Keratinocyte (primary cell): Measurements from ENCODE around the gene DYNLRB2. TPM values are rescaled to one million over a fixed set of nuclear protein-coding genes. Genes with fewer than 3 reads are reported as not detected.

Source experiments
- DNase-seq: peaks from one replicate; pipeline ENCODE4 v3.0.0-alpha.2; 2011; ENCODE audit warnings: low read depth, missing footprints, low spot score
- FAIRE-seq: peaks from 2 replicates; lab custom pipeline; 2011; peaks lifted over from hg19 to GRCh38; lab: Jason Lieb, UNC
- H2AFZ ChIP-seq: 2 replicates; pipeline ENCODE4 v1.6.0; 2012; ENCODE audit warnings: low read length, control low read depth, inconsistent platforms; ENCODE audit not compliant: control insufficient read depth
- H3K27ac ChIP-seq: 2 replicates; pipeline ENCODE4 v1.5.1; 2011; ENCODE audit warnings: low read length; ENCODE audit not compliant: control insufficient read depth, insufficient read depth
- H3K27me3 ChIP-seq: 3 replicates; pipeline ENCODE4 v1.6.0; 2011; ENCODE audit warnings: low read length; ENCODE audit not compliant: control insufficient read depth, insufficient read depth; ENCODE audit errors: extremely low read depth
- H3K36me3 ChIP-seq, 2 experiments: 2 replicates in 1 of 2; 3 replicates in 1 of 2; pipeline ENCODE4 v1.5.1; 2011; ENCODE audit warnings: low read length in 2 of 2, mild to moderate bottlenecking in 1 of 2; ENCODE audit not compliant: control insufficient read depth in 2 of 2, insufficient read depth in 2 of 2; ENCODE audit errors: extremely low read depth in 1 of 2
- H3K4me1 ChIP-seq: 3 replicates; pipeline ENCODE4 v1.5.1; 2011; ENCODE audit warnings: low read length; ENCODE audit not compliant: control insufficient read depth, insufficient read depth; ENCODE audit errors: extremely low read depth
- H3K4me2 ChIP-seq: 3 replicates; pipeline ENCODE4 v1.6.0; 2011; ENCODE audit warnings: low read depth, low read length; ENCODE audit not compliant: control insufficient read depth, insufficient read depth; ENCODE audit errors: extremely low read depth
- H3K4me3 ChIP-seq, 3 experiments: fragments of 200-600 bp in 1 of 3; sonication (generic) in 1 of 3; 2 replicates in 2 of 3; 3 replicates in 1 of 3; pipeline ENCODE4 v1.5.1; 2011 to 2016; ENCODE audit warnings: low read length in 3 of 3, mild to moderate bottlenecking in 3 of 3, control low read depth in 2 of 3, inconsistent platforms in 1 of 3, low read depth in 1 of 3, mixed read lengths in 1 of 3, mixed run types in 1 of 3, moderate library complexity in 1 of 3; ENCODE audit not compliant: control insufficient read depth in 2 of 3, insufficient read depth in 2 of 3; ENCODE audit errors: extremely low read depth in 1 of 3
- H3K79me2 ChIP-seq: 2 replicates; pipeline ENCODE4 v1.6.0; 2012; ENCODE audit warnings: low read length; ENCODE audit not compliant: control insufficient read depth, insufficient read depth
- H3K9ac ChIP-seq: 3 replicates; pipeline ENCODE4 v1.6.0; 2011; ENCODE audit warnings: low read length; ENCODE audit not compliant: control insufficient read depth, insufficient read depth; ENCODE audit errors: extremely low read depth
- H3K9me1 ChIP-seq: 3 replicates; pipeline ENCODE4 v1.6.0; 2011; ENCODE audit warnings: low read length; ENCODE audit not compliant: control insufficient read depth, insufficient read depth; ENCODE audit errors: extremely low read depth
- H3K9me3 ChIP-seq: 2 replicates; pipeline ENCODE4 v1.5.1; 2012; ENCODE audit warnings: low read depth, low read length; ENCODE audit not compliant: control insufficient read depth
- H4K20me1 ChIP-seq: 3 replicates; pipeline ENCODE4 v1.6.0; 2011; ENCODE audit warnings: low read length; ENCODE audit not compliant: control insufficient read depth, insufficient read depth; ENCODE audit errors: extremely low read depth
- EZH2 ChIP-seq: IDR thresholded peaks from one replicate; pipeline ENCODE4 v1.6.1; 2012; ENCODE audit warnings: inconsistent platforms, mild to moderate bottlenecking, low read length, moderate library complexity
- dilution Hi-C: fragments of 300-500 bp; cut with MboI; formaldehyde crosslinking; loops from one replicate; pipeline ENCODE4 v1.7.0; 2020; ENCODE audit warnings: low sequenced_read_pairs; ENCODE audit not compliant: extremely low pct_ligation_motif_present
- polyA plus RNA-seq, 5 experiments: library from polyadenylated mRNA; depleted of rRNA in 3 of 5; stranded (reverse) in 3 of 5; stranded (forward) in 1 of 5; unstranded in 1 of 5; fragments of >200 nt; gene quantifications; 1 replicate in 1 of 5; 2 replicates in 3 of 5; 3 replicates in 1 of 5; pipeline versions ENCODE4 v1.2.1 to v1.2.3, GENCODE V29; 2011 to 2012; ENCODE audit warnings: missing spikeins in 2 of 5, low read depth in 1 of 5, low replicate concordance in 1 of 5
- TF ChIP-seq, protein P1 (sequence below), 3 experiments: IDR thresholded peaks in 1 of 3; conservative IDR thresholded peaks in 1 of 3; optimal IDR thresholded peaks in 1 of 3; 2 replicates in 2 of 3; 3 replicates in 1 of 3; pipeline versions ENCODE3 to v1.5.1; 2011; ENCODE audit warnings: low read length in 3 of 3, mild to moderate bottlenecking in 3 of 3, moderate library complexity in 2 of 3, control low read depth in 1 of 3, inconsistent platforms in 1 of 3; ENCODE audit not compliant: insufficient read depth in 2 of 3; ENCODE audit errors: extremely low read depth in 1 of 3

The DYNLRB2 gene
- polyA plus RNA-seq, 1 donor (not counting 4 experiments of a cell fraction or from before 2014, with no cell fraction given) = 0.51 TPM

DNA sequence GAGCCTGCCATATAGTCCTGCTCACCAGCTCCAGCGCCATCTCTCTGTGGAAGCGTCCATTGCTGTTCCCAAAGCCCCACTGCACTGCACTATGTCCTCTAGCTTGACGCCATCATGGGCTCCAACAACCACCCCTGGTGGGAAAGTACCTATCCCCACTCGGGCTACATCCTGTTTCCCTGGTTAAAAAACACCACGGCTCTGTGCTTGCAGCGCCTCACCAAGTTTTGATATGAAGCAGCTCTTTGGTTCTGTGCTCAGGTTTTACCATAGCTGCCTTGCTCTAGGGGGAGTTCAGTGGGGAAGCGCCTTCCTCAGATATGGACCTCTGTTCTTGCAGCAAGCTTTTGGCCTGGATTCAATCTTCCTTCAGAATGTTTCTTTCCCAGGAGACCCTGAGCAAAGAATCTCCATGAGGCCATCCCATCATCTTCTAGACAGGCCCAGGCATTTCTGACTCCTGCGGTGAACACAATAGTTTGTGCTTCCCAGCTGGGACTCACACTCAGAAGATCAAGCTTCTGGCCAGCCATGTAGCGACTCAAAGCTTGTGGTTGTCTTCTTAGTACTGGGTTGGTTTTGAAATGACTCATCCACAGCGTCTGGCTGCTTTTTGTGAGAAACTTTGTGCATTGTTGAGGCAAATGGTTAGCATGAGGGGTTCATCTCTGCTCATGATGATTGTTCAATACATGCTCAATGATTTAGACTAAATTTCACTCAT is 39.5 kb downstream of the DYNLRB2 start:
- H3K9ac ChIP-seq = no peak overlapping the region
- FAIRE-seq (peak; percentile 60), DNase-seq (no peak)

DNA sequence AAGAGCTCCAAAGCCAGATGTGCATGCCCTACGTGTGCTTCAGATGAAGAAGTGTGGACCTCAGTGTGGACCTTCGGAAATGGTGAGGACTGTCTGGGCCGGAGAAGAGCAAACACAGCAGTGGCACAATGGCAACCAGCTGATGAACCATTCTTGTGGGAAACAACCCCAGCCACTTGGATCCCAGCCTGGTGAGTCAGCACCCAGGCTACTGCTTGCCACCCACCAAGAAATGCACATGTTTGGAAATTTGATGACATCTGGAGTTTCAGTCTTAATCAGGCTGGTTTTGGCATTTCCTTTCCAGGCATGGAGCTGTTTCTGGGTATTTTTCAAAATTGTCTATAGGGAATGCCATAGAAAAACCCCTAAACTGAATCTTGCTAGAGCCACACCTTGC is 42.7 kb downstream of the DYNLRB2 start:
- Histone ChIP-seq H3K4me2 (no peak overlapping the region), H4K20me1 (no peaks in the 10 kb centered on the region), H3K4me3 (no peak overlapping the region), H3K9me3 (no peaks in the 10 kb centered on the region), H3K9ac (no peak overlapping the region), H3K9me1 (no peaks in the 10 kb centered on the region), H3K4me1 (no peaks in the 10 kb centered on the region), H3K27me3 (no peaks in the 10 kb centered on the region), H3K36me3 (no peaks in the 10 kb centered on the region), H2AFZ (no peak overlapping the region), H3K27ac (no peak overlapping the region), H3K79me2 (no peaks in the 10 kb centered on the region)
- no peak for FAIRE-seq
- TF ChIP-seq, protein P1, sequence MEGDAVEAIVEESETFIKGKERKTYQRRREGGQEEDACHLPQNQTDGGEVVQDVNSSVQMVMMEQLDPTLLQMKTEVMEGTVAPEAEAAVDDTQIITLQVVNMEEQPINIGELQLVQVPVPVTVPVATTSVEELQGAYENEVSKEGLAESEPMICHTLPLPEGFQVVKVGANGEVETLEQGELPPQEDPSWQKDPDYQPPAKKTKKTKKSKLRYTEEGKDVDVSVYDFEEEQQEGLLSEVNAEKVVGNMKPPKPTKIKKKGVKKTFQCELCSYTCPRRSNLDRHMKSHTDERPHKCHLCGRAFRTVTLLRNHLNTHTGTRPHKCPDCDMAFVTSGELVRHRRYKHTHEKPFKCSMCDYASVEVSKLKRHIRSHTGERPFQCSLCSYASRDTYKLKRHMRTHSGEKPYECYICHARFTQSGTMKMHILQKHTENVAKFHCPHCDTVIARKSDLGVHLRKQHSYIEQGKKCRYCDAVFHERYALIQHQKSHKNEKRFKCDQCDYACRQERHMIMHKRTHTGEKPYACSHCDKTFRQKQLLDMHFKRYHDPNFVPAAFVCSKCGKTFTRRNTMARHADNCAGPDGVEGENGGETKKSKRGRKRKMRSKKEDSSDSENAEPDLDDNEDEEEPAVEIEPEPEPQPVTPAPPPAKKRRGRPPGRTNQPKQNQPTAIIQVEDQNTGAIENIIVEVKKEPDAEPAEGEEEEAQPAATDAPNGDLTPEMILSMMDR (optimal IDR thresholded peaks at IDR 0.05 in 1 of 3, IDR thresholded peaks at IDR 0.05 in 1 of 3, conservative IDR thresholded peaks at IDR 0.05 in 1 of 3; ENCODE audit: extremely low read depth in 1 of 3, insufficient read depth in 2 of 3, low read length in 3 of 3) = no peak
- no peak for TF ChIP-seq EZH2
- dilution Hi-C loops = no loop called here
- DNase-seq = no peak

More for the DNA sequence above, 39.5 kb downstream of the DYNLRB2 start:
- Histone ChIP-seq H2AFZ (no peak overlapping the region), H3K4me3 (no peak overlapping the region), H3K4me1 (no peaks in the 10 kb centered on the region), H3K9me1 (no peaks in the 10 kb centered on the region), H3K9me3 (no peaks in the 10 kb centered on the region), H3K4me2 (no peak overlapping the region), H3K27ac (no peak overlapping the region), H3K79me2 (no peaks in the 10 kb centered on the region), H4K20me1 (no peaks in the 10 kb centered on the region), H3K36me3 (no peaks in the 10 kb centered on the region), H3K27me3 (no peaks in the 10 kb centered on the region)
- TF ChIP-seq, protein P1 (optimal IDR thresholded peaks at IDR 0.05 in 1 of 3, IDR thresholded peaks at IDR 0.05 in 1 of 3, conservative IDR thresholded peaks at IDR 0.05 in 1 of 3; ENCODE audit: extremely low read depth in 1 of 3, insufficient read depth in 2 of 3, low read length in 3 of 3) = no peak
- no peak for TF ChIP-seq EZH2
- dilution Hi-C loops = no loop called here
